HG03159 (cell line): ENCODE data around the gene MMP20.

Experiments used
- ATAC-seq: cut with Tn5 transposase; IDR thresholded peaks from one replicate; pipeline ENCODE4 v1.9.1; 2021; ENCODE audit warnings: mild to moderate bottlenecking, moderate library complexity; ENCODE audit not compliant: unreplicated experiment

The MMP20 gene

DNA sequence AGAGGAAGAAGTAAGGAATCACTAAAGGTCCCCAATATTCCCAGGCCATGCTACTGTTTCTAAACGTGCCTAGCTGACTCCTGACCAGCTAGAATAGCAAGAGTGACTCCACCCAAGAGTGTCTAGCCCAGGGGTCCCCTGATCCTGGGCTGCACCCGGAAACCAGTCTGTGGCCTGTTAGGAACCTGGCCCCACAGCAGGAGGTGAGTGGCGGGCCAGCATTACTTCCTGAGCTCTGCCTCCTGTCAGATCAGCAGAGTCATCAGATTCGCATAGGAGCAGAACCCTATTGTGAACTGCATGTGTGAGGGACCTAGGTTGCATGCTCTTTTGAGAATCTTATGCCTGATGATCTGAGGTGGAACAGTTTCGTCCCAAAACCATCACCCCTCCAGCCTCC lies 2.0 kb downstream of the MMP20 start:
- ATAC-seq: no peak

DNA sequence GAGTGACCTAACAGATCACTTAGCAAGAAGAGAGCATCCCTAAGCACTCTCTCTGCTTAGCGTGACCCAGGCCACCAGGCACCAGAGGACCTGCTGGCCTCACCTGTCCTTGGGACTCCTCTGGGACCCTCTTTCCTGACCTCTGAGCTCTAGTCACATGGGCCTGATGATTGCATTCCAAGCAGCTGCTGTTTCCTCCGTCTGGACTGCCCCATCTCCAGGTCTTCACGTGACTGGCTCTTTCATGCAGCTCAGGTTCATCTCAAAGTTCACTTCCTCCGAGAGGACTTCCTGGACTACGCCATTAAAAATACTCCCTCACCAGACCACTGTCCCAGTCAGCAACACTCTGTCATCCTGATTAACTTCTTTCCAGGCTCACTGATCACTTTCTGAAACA lies 2.9 kb downstream of the MMP20 start:
- no peak for ATAC-seq

DNA sequence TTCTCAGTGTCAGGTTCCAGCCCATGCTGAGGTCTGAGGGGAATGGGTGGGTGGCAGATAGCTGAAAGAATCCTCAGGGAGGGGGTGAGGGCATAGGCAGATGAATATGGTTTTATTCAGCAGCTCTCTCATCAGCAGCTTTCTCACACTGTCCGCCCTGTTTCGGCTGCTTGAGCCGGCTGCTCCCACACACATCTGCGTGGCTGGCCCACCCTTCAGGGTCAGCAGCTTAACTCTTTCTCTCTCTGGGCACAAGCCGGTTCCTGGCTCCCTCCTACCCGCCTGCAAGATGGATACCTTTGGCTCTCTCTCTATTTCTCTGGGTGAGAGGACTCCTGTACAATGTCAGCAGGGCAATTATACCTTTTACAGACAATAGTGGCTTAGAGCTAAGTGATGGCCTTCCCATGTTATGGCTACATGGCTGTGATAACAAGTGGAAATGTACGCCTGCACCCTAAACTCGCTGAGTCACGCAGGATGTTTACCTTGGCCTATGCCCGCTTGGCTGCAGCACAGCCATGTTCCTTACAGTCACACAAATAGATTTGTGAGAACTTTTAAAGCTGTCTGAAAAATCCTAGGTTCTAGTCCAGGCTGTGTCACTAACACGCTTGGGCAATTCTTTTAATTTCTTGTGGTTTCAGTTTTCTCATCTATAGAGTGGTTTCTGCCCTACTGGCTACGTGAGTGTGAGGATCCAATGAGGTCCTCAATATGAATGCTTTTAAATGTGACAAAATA lies 4.1 kb downstream of the MMP20 start:
- ATAC-seq: no peak

DNA sequence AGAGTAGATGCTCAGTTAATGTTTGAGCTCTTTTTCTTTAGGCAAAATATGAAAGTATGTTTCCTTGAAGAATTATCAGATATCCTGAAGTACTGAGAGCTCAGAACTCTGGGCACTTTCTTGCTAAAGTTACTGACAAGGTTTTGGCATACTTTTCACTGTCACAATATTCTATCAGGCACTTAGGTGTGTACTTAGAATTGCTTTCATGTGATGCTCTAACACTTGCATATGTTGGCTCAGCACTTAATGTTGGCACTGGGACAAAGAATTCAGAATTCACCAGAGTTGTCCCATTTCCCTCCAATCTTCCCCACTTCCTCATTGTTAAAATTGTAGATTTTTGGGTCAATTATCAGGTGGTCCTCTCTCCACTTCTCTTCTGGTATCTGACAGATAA lies 5.0 kb downstream of the MMP20 start:
- no peak for ATAC-seq

DNA sequence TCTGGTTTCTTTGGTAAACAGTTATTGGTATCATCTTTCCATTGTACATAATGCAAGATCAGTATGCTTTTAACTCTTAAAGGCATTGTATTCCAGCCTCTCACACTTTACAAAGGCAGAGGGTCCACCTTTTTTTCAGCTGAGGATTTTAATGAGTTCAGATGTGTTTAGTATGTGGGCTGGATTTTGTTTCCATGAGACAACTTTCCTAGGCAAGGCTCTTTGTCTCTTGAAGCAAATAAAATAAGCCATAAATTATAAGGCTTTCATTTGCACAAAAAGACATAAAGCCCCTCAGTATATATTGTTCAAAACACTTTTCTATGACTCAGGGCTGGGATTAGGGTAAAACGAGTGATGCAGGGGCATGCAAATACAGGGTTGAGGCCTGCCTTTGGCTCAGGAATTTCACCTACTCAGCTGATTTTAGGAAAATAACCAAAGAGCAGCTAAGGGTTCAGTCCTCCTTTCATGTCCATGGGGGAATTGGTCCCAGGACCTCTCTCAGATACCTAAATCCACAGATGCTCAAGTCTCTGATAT lies 7.6 kb downstream of the MMP20 start:
- ATAC-seq: no peak

DNA sequence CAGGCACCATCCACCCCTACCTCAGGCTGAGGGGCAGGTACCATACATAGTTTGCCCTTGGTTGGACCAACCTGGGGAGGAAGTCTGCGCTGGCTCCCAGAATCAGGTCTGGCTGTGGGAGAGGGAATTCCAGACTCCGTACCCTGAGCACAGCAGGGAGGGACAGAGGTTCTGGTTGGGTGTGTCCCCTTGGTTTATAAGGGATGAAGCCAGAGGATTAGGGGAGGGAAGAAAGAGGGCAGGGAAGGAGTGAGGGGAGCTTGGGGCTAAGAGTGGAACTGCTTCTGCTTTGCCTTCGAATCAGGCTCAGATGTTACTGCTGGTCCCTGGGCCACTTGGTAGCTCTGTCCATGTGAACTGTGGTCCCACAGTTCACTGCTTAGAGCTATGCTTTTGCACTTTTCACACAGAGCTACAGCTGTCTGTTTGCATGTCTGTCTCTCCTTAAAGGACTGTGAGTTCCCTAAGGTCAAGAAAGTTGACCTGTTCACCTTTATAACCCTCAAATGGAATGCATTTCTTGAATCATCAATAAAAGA lies 9.2 kb downstream of the MMP20 start:
- ATAC-seq: no peak

DNA sequence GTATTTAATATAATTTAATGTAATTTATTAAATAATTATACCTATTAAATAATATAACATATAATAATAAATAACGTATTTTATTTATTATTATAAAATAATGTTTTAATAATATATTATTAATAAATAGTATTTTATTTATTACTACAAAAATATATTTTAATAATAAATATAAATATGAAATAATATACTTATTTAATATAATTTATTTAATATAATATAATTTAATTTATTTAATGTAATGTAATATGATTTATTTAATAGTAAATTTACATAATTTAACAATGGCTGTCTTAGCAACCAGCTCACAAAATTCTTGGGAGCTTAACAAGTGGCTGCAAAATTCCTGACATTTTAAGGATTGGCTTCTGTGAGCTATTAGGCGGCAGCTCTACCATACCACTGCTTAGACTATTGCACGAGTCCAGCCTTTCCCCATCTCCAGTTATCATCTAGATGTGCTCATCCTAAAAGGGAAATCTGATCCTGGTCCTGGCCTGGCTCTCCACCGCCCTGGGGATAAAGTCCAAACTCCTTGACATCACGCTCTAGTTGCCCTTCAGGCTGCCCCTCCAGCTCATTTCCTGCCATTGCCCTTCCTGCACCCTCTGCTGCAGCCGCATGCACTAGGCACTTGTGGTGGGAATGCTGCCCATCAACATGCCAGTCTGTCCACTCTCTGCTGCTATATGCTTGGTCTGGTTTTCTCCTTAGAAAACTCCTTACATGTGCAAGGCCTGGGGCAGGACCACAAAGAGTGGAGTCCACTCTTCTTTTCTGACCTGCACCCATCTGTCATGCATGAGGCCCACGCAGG lies 9.8 kb downstream of the MMP20 start:
- ATAC-seq: no peak

DNA sequence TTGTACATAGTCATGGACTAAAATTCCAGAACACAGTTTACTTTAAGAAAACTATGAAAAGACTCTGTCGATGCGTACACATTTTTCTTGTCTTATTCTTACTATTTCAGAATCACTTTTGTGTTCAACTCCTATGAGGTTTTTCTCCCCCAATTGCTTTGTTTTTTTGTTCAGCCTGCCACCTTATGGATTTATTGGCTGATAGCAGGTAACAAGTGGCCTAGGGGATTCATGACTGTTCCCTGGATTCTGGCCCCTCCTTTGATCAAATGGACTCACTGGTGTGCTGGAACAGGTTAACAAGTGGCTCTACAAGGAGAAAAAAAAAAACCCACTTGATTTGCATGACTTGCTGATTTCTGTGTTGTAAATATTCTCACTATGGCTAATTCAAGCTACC lies 10.6 kb downstream of the MMP20 start:
- ATAC-seq: no peak

DNA sequence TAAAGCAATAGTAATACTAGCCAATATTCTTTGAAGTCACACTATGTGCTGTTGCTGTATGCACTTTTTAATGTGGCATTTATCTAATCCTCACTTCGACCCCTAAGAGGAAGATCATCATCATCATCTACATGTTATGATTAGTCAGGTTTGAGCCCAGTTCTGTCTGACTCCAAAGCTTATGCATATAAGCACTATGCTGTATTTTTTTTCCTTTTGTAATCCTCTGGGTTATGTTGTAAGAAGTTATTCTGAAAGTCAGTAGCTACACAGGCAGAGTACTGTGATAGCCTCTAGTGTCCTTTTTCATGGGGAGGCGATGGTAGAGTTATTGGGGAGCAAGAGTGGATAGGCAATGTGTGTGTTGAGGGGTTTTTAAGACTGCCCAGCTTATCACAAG lies 11.1 kb downstream of the MMP20 start:
- no peak for ATAC-seq

DNA sequence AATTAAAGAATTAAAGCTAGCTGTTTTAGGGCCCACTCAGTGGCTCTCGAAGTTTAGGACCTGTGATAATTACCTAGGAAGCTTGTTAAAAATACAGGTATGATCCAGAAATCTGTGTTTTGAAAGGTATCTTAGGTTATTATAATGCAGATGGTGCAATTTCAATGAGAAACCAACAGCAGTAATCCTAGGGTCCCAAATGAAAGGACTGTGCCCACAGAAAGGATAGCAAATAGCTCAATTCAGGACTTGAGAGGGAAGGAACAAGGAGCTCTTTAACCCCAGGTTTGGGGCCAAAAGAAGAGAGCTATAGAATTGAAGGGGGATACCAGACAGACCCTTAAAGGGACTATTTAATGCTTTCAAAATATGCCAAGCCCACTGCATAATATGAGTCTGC lies 11.7 kb downstream of the MMP20 start:
- ATAC-seq: no peak

DNA sequence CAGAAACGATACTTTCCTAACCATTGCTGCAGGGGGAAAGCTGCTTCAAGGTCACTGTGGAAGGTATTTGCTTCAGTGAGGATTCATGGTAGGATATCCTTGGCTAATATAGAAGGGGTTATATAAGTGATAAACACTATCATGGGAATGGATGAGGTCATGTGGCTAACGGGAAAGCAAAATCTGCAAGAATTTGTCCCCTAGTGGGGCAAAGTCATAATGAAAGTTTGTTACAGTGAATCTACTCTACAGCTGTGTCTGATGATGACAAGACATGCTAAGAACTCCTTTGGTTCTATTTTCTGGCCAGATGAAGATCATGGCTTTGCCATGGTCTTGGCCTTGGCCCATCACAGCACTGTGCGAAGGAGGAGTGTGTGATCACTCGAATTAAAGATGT lies 13.8 kb downstream of the MMP20 start:
- ATAC-seq: peak; percentile 42

DNA sequence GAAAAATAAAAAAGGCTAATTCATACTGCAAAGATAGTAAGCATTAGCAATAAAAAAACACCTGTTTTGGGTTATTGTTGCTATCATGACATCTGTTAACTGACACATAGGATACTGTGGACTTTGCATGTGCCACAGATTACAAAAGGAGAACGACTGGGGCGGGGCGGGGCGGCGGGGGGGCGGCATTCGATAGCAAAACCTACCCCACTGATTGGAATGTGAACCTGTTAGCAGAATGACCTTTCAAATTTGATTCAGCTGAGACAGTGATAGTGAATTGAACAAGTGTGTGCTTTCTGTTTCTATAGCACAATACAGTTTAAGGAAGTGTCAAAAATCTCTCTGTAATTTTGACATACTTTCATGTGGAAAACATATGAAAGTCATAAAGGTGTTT lies 14.9 kb downstream of the MMP20 start:
- ATAC-seq: no peak

DNA sequence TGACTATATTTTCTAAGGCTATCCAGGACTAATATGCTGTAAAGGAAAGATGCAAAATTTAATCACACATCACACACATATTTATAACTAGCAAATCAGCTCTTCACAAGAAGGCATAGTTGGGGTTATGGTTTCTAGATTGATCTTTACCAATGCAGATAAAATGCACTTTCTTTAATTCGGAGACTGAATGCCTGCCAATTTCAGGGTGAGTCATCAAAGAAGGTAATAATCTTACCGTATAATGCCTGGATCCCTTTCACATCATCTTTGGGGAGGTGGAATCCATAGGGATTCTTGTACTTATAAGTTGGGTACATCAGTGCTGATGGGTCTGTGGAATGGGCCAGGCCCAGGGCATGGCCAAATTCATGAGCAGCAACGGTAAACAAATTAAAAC lies 16.4 kb downstream of the MMP20 start:
- ATAC-seq: no peak

DNA sequence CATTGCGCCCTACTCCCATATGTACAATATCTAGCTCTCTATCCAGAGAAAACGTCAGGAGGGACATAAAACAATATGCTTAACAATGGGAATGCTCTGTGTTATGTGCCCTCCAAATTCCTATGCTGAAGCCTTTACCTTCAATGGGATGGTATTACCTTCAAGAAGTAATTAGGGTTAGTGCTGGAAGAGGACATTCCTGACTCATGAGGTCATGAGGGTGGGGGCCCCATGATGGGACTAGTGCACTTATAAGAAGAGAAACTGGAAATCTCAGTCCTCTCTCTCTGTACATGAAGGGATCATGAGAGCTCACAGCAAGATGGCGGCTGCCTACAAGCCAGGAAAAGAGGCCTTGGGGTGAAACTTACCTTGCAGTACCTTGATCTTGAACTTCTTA lies 20.3 kb downstream of the MMP20 start:
- ATAC-seq: no peak

DNA sequence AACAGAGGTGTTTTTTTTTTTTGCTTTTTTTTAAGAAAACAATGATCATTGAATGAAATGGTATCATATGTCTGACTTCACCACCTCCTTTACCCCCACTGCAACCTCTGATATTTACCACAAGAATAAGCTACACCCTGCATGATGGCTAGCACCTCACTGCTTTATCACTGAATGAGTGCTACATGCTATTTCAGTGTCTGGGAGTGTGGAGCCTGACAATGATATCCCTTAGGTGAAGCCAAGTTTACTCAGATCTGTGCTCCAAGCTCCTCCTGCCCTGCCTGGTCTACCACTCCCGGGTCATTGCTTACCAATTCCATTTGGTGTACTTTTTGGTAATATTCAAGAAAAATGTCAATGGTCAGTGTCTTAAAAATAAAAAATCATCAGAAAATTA lies 21.1 kb downstream of the MMP20 start:
- ATAC-seq: no peak

DNA sequence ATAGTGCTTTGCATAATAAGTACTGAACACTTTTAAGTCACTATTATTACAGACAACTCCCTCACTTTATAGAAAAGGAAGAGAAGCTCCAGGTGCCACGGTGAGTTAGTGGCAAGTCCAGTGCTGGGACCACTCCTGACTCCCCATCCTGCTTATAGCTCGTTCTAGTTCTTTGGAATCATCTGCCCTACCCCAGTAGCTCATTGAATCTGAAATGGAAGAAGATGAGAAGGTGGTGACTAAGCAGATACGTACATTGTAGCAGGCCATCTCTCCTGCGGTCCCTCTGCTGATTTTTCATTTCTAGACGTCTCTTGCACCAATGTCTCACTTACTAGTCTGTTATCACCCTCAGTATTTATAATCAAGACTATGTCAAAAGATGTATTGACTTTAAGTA lies 21.6 kb downstream of the MMP20 start:
- no peak for ATAC-seq

DNA sequence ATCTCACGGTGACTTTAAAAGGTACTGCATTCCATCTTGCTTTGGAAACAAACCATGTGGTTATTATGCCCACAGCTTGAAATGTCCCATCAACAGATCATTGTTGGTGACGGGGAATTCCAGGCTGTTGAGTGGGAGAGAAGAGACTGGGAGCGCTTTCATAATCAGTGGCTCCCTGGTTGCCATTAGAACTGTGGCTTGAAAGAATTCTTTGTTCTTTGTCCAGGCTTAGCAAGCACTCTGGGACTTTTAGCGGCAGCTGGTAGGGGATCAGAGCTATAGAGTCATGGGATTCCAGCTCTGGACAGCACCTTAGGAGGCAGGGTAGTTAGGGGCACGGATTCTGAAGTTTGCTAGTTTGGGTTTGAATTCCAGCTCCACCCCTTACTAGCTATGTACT lies 22.0 kb downstream of the MMP20 start:
- ATAC-seq: no peak

DNA sequence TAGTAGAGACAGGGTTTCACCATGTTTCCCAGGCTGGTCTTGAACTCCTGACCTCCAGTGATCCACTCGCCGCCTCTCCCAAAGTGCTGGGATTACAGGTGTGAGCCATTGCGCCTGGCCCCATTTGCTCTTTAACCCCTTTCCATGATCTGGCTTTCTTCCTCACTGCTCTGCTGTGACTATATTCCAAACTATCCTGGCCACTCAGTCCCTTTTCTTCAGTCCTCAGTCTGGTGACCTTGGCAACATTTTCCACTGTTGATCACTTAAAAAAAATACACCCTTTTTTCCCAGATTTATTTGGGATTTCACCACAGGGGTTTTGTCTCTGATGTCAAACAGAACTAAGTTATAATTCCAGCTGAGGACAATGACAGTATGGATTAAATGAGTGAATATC lies 24.5 kb downstream of the MMP20 start:
- no peak for ATAC-seq

DNA sequence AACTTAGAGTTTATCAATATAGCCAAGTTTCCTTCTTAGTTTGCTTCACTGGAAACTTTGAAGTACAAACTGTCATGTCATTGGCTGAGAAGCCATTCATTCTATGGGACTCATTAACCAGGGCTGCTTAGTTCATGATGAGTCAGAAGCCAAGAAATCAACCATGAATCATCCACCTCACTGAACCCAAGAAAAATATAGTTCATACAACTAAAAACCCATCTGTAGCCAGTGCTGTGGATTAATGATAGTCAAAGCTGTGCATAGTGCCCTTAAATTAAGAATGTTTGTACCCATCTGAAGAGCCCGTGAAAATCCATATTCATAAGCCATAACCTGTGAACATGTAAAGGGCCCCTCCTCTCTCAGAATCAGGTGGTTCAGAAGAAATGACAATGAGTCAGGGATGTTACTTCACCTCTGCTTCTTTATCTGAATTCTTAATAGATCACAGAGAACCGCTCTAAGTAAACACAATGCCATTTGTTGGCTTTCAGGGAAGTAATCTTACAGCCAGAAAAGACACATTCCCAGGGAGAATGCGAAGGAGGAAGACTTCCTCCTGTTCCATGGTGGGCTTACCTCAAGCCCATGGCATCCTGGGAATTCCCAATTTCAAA lies 25.4 kb downstream of the MMP20 start:
- ATAC-seq: peak; percentile 95

DNA sequence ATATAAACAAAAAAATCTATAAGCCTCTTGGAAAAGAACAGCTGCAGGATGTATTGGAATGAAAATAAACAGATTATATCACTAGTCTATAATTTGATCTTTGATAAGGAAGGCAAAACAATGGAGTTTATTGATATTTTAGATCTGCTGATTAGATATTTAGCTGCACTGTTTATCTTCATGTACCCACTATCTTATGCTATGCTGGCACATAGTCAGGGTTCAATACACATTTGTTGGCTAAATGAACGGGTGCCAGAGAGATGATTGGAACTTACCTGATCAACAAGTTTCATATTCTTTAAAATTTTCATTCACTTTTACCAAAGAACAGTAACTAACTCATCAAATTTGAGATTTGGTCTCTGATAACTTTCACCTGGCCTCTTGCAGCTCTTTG lies 26.9 kb downstream of the MMP20 start:
- no peak for ATAC-seq

DNA sequence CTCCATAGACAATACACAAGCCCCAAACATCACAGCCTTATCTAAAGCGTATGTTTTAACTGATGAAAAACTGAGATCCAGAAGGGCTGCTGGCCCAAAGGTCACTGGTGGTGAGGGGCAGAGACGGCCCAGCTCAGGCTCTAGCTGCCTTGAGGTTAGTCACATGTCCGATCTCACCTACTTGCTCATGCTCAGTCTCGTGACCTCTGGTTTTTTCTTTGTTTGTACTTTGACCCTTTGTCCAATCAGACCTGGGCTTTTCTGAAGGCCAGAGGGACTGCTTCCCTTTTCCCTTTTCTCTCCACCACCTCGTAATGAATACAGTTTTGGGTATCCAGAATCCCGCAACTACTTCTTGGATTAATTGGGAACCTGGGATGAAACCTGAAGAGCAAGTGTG lies 28.6 kb downstream of the MMP20 start:
- ATAC-seq: no peak
